Measurements from ENCODE around the gene PLCG2. TPM values are rescaled to one million over a fixed set of nuclear protein-coding genes. Genes with fewer than 3 reads are reported as not detected.

PLCG2 gene
- polyA plus RNA-seq, 1 experiment = 0.22 TPM

- DNase-seq (ENCODE audit: low read depth) = no peak
- H3K4me3 ChIP-seq (ENCODE audit: low read depth, low read length) = no peak overlapping the region
- ChIA-PET POLR2A (interaction anchor here (0.5 kb wide), 2 partner anchors 9 to 115 kb away, joined by 5 to 19 read pairs; no protein-coding TSS in a partner anchor), CTCF (interaction anchor here (1.2 to 2.1 kb wide), 4 partner anchors 12 to 16 kb away, joined by 3 to 6 read pairs (median 3); no protein-coding TSS in a partner anchor)
- H3K36me3 ChIP-seq (ENCODE audit: control insufficient read depth, insufficient read depth, low read length) = no peaks in the 10 kb centered on the region
- no peaks in the 10 kb centered on the region for H3K27me3 ChIP-seq (ENCODE audit: control insufficient read depth, insufficient read depth, low read length)
- no peak for TF ChIP-seq CTCF (IDR thresholded peaks at IDR 0.05; ENCODE audit: insufficient read depth, low read depth, low read length)
These were observed 26.7 kb upstream of the PLCG2 start for GRCh38 chr16:81752225-81752875.

- TF ChIP-seq CTCF (IDR thresholded peaks at IDR 0.05; ENCODE audit: insufficient read depth, low read depth, low read length) = no peak
- H3K27me3 ChIP-seq (ENCODE audit: control insufficient read depth, insufficient read depth, low read length) = no peaks in the 10 kb centered on the region
- ChIA-PET POLR2A (interaction anchor here (0.5 kb wide), 2 partner anchors 9 to 114 kb away, joined by 5 to 19 read pairs; no protein-coding TSS in a partner anchor), CTCF (interaction anchor here (1.2 to 2.1 kb wide), 4 partner anchors 12 to 17 kb away, joined by 3 to 6 read pairs (median 3); no protein-coding TSS in a partner anchor)
- no peaks in the 10 kb centered on the region for H3K36me3 ChIP-seq (ENCODE audit: control insufficient read depth, insufficient read depth, low read length)
- no peak overlapping the region for H3K4me3 ChIP-seq (ENCODE audit: low read depth, low read length)
- no peak for DNase-seq (ENCODE audit: low read depth)
These were observed 26.2 kb upstream of the PLCG2 start for GRCh38 chr16:81752876-81753227.

GRCh38 chr16:81754858-81755257 lies 24.2 kb upstream of the PLCG2 start:
- no peaks in the 10 kb centered on the region for H3K27me3 ChIP-seq (ENCODE audit: control insufficient read depth, insufficient read depth, low read length)
- H3K4me3 ChIP-seq (ENCODE audit: low read depth, low read length) = no peak overlapping the region
- no peaks in the 10 kb centered on the region for H3K36me3 ChIP-seq (ENCODE audit: control insufficient read depth, insufficient read depth, low read length)
- no peak for TF ChIP-seq CTCF (IDR thresholded peaks at IDR 0.05; ENCODE audit: insufficient read depth, low read depth, low read length)
- CTCF ChIA-PET = no interaction called here
- POLR2A ChIA-PET = no interaction called here
- DNase-seq (ENCODE audit: low read depth) = no peak

DNA sequence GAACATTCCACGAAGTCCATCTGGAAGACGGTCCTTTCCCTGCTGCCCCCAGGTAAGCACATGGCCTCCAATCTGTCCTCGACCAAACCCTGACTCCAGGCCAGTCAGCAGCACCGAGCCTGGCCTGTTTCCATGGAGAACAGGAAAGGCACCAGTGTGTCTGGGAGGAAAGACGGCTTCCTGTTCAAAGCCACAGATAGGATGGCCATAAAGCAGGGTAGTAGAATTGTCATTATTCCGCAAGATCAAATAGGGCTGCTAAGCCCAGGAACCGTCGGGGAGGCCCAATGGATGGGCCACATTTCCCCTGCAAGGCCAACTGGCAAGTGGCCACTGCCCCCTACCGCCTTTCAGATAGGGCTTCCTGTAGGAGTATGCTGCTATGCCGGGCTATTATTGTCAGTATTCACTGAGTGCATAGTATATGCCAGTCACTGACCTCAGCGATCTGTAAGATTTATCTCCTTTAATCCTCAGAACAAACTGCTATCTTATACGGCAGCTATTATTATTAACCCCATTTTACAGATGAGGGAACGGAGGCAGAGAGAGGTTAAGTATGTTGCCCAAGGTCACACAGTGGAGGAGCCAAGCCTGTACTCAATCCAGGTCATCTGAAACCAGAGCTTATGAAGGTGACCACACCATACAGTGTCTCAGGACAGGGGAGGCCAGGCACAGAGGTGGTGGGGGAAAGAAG lies 23.0 kb upstream of the PLCG2 start:
- no peaks in the 10 kb centered on the region for H3K36me3 ChIP-seq (ENCODE audit: control insufficient read depth, insufficient read depth, low read length)
- ChIA-PET CTCF (no interaction called here), POLR2A (no interaction called here)
- H3K27me3 ChIP-seq (ENCODE audit: control insufficient read depth, insufficient read depth, low read length) = no peaks in the 10 kb centered on the region
- H3K4me3 ChIP-seq (ENCODE audit: low read depth, low read length) = no peak overlapping the region
- no peak for DNase-seq (ENCODE audit: low read depth)
- TF ChIP-seq CTCF (IDR thresholded peaks at IDR 0.05; ENCODE audit: insufficient read depth, low read depth, low read length) = no peak

DNA sequence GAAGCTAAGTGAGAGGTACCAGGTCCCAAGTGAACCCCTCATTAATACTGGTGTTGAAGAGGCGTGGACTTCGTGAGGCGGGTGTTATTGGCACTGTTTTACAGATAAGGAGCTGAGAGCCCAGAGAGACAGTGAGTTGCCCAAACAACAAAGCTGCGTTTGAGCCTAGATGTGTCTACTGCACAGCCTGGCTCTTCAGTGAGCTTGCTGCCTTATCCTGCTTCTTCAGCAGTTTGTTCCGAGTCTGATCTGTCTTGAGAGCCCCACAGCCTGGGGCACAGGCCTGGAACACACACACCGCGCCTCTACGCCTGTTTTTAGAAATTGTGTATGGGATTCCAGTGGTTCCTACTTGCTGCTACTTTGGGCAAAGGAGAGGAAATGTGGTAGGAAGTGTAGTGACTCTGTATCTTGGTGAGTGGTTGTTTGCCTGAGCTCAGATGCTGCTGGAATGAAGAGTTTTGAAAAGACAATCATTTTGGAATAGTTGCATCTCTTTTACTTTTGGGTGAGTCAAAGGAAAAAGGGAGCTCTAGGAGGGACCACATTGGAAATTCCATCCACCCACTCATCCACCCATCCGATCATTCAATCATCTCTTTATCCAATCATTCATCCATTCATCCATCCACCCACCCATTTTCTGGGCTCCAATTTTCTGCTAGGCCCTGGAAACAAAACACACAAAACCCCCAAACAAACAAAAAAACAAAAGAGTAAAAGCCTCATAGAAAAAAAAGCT lies 22.3 kb upstream of the PLCG2 start:
- Histone ChIP-seq H3K27me3 (ENCODE audit: control insufficient read depth, insufficient read depth, low read length) (no peaks in the 10 kb centered on the region), H3K36me3 (ENCODE audit: control insufficient read depth, insufficient read depth, low read length) (no peaks in the 10 kb centered on the region), H3K4me3 (ENCODE audit: low read depth, low read length) (no peak overlapping the region)
- DNase-seq (ENCODE audit: low read depth) = no peak
- no peak for TF ChIP-seq CTCF (IDR thresholded peaks at IDR 0.05; ENCODE audit: insufficient read depth, low read depth, low read length)
- ChIA-PET CTCF (no interaction called here), POLR2A (no interaction called here)
